ENCODE measurements around the gene TMEM164.

TMEM164 gene

GRCh38 chrX:110116066-110116980 is 113.4 kb downstream of the TMEM164 start:
- no peak for DNase-seq (ENCODE audit: low read depth, low spot score)
- H3K4me3 ChIP-seq (ENCODE audit: low read length) = no peak overlapping the region

- DNase-seq (ENCODE audit: low read depth, low spot score) = no peak
- H3K4me3 ChIP-seq (ENCODE audit: low read length) = no peak overlapping the region
These were observed 115.6 kb downstream of the TMEM164 start for GRCh38 chrX:110118530-110118929.

- no peak overlapping the region for H3K4me3 ChIP-seq (ENCODE audit: low read length)
- DNase-seq (ENCODE audit: low read depth, low spot score) = no peak
These were observed 116.6 kb downstream of the TMEM164 start for GRCh38 chrX:110119480-110119879.

DNA sequence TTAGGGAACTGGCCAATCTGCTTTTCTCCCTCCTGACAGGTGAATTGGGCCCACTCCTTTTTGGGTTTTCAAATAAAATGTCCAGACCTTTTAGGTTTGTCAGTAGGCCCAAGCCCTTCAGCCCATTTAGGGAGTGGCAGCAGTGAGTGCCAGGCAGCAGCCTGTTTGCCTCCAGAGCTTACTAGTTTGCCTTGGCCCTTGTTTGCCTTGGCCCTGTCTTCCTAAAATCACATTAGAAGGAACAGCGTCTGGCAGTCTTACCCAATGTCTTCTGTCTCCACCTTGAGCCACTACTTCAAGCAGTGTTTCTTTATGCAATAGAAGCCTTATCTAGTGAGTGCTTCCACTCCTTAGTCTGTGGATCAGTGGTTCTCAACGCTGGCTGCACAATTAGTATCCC is 117.1 kb downstream of the TMEM164 start:
- H3K4me3 ChIP-seq (ENCODE audit: low read length) = no peak overlapping the region
- no peak for DNase-seq (ENCODE audit: low read depth, low spot score)

GRCh38 chrX:110123331-110123782 is 120.4 kb downstream of the TMEM164 start:
- DNase-seq (ENCODE audit: low read depth, low spot score) = no peak
- H3K4me3 ChIP-seq (ENCODE audit: low read length) = no peak overlapping the region

DNA sequence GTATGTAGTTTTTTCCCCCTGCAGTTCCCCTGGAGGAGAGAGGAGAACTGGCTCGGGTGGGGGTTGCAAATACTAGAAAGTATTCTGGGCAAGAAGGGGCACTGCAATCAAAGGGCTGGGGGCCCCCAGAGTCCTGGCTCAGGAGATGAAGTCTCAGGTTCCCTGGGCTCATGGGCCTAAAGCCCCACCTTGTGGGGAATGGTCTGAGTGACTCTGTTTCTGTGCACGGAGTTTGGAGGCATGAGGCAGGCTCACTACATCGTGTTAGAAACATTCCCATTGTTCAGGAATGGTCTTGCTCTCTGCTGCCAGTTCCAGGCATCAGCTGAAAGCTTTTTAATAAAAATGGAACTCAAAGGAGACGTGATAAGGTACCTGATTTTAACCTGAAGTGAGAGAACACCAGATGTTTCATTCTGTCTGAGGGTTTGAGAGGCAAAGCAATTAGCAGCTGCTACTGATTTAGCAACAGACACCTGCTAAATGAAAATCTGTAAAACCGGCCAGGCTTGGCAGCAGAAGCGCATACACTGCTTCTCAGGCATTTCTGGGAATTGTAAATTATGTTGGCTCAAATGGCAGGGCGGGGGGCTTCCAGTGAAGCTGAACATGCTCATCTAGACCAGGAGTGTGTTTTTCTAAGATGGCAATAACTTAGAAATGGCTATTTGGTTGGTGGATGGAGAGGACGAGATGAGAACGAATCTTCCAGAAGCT is 122.7 kb downstream of the TMEM164 start:
- no peak overlapping the region for H3K4me3 ChIP-seq (ENCODE audit: low read length)
- DNase-seq (ENCODE audit: low read depth, low spot score) = no peak

DNA sequence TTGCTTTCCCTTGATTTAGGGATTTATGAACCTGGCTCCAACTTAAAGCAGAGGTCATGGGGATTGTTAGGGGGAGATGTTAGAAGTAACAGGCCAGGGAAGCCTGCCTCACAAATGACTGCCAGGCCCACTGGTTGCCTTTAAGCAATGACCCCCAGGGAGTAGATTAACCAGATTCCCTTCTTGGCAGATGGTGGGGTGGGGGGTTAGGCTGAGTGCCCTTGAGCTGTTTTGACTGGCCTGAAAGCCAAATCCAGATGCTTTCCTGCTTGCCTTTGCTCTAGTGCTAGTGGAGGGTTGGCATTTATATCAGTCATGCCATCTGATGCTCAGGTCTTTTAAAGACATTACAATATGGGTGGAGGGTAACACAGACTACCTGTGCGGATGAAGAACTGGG is 128.1 kb downstream of the TMEM164 start:
- no peak overlapping the region for H3K4me3 ChIP-seq (ENCODE audit: low read length)
- no peak for DNase-seq (ENCODE audit: low read depth, low spot score)

DNA sequence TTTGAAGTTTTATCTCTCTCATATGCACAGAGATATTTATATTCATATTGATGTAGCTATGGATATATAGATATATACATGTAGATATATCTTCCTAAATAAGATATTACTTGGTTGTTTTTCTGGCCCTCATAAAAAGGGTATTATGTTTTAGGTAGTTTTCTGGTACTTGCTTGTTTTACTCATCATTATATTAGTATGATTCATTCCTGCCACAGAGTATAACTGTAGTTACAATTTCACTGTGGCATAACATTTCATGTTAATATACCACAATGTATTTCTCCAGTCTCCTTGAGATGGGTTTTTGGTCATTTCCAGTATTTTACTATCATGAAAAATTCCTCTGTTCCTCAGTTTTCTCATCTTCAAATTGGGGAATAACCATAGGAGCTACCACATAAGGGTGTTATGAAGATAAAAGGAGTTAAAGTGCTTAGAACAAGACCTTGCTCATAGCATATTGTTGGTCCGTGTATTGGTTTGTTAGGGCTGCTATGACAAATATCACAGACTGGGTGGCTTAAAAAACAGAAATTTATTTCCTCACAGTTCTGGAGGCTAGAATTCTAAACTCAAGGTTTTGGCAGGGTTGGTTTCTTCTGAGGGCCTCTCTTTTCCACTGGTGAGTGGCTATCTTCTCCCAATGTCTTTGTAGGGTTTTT is 129.7 kb downstream of the TMEM164 start:
- no peak overlapping the region for H3K4me3 ChIP-seq (ENCODE audit: low read length)

DNA sequence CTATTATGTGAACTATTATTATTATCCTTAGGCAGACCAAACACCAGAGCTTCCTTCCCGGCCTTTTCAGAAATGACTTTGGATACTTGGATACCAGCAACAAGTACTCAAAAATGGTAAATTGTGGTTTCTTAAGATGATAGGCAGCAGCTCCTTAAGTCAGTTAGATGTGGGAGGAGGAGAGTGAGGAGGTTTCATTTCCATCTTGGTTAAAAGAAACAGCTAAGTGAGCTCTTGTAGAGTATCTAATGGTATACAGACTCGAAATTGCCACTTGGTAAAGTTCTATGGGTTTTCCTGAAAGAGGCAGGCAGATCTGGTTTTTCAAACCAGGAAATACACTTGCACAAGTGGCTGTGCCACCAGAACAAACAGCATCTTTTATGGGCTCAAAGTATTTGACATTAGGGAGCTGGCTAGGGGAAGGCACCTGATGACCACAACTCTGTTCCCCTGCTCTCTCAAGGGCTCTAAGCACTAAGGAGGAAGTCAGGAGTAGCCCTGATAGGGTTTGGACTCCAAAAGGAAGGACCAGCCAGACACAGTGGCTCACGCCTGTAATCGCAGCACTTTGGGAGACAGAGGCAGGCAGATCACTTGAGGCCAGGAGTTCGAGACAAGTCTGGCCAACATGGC is 130.9 kb downstream of the TMEM164 start:
- no peak for DNase-seq (ENCODE audit: low read depth, low spot score)

More for the DNA sequence above, 129.7 kb downstream of the TMEM164 start:
- no peak for DNase-seq (ENCODE audit: low read depth, low spot score)

GRCh38 chrX:110135618-110136017 is 132.7 kb downstream of the TMEM164 start:
- no peak for DNase-seq (ENCODE audit: low read depth, low spot score)
- no peak overlapping the region for H3K4me3 ChIP-seq (ENCODE audit: low read length)

More for the DNA sequence above, 130.9 kb downstream of the TMEM164 start:
- no peak overlapping the region for H3K4me3 ChIP-seq (ENCODE audit: low read length)

DNA sequence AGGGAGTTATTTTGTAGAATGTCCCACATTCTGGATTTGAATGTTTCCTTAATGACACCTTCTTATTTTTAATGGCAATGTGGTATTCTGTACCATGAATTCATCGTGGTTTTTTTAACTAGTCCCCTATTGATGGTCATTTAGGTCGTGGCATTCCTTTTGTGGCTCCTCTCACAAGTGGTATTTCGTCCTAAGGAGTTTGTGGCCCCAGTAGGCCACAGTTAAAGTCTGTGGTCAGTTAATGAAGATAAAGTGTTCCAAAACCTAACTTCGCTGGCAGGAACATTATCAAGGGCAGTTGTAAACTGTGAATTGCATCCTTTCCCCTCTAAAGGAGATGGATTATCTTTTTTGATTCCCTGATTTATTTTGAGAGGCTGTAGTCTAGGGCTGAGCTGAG is 133.2 kb downstream of the TMEM164 start:
- no peak for DNase-seq (ENCODE audit: low read depth, low spot score)
- no peak overlapping the region for H3K4me3 ChIP-seq (ENCODE audit: low read length)

DNA sequence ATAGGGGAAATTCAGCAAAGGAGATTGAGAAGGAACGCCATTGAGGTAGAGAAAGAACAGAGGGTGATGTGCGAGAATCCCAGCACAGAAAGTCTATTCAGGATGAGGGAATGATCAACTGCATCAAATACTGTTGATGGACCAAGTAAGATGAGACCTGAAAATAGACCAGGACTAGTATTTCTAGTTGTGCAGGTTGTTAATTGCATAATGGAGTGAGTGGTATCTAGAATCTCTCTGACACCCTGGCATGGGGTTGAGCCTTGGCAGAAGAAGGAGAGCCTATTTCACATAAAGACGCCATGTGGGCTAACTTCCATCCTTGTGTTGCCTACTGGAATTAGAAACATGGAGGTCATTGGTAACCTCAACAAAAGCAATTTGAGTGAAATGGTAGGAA is 135.6 kb downstream of the TMEM164 start:
- no peak overlapping the region for H3K4me3 ChIP-seq (ENCODE audit: low read length)
- DNase-seq (ENCODE audit: low read depth, low spot score) = no peak

- H3K4me3 ChIP-seq (ENCODE audit: low read length) = no peak overlapping the region
- no peak for DNase-seq (ENCODE audit: low read depth, low spot score)
These were observed 136.3 kb downstream of the TMEM164 start for GRCh38 chrX:110139172-110139571.

GRCh38 chrX:110142096-110142495 is 139.2 kb downstream of the TMEM164 start:
- H3K4me3 ChIP-seq (ENCODE audit: low read length) = no peak overlapping the region
- no peak for DNase-seq (ENCODE audit: low read depth, low spot score)

DNA sequence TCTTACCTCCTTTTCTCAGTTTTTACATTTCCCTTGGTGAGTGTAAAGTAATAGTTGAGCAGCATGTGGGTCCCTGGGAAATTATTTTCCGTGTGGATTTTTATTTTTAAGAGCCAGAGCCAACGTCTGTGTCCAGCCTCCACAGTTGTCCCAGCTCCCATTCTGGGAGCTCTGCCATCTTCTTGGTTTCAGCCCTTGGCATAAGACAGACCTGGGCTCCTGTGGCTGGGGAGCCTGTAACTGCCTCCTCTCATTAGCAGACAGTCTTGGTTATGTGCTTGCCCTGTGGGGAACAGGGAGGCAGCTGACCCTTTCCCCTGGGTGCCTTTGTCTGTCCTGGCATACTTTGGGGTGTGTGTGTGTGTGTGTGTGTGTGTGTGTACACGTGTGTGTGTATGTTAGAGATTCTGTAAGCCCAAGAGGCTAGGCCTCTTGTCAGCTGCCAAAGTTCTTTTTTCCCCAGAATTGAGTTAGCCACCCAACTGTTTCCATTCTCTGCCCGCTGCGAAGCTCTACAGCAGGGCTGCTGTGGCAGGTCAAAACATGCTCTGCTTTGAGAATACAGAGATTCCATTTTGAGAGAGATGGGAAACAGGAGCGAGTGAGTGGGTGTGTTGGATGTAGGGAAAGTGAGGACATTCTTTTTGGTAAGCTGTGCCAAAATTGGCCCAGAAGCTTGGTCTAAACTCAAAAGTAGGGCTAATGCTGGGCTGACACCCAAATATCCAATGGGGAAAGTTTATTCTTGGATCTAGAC is 140.7 kb downstream of the TMEM164 start:
- DNase-seq (ENCODE audit: low read depth, low spot score) = no peak
- no peak overlapping the region for H3K4me3 ChIP-seq (ENCODE audit: low read length)

GRCh38 chrX:110145311-110145710 is 142.4 kb downstream of the TMEM164 start:
- no peak for DNase-seq (ENCODE audit: low read depth, low spot score)
- no peak overlapping the region for H3K4me3 ChIP-seq (ENCODE audit: low read length)

GRCh38 chrX:110145854-110146253 is 142.9 kb downstream of the TMEM164 start:
- peak; percentile 19 for DNase-seq (ENCODE audit: low read depth, low spot score)
- no peak overlapping the region for H3K4me3 ChIP-seq (ENCODE audit: low read length)

DNA sequence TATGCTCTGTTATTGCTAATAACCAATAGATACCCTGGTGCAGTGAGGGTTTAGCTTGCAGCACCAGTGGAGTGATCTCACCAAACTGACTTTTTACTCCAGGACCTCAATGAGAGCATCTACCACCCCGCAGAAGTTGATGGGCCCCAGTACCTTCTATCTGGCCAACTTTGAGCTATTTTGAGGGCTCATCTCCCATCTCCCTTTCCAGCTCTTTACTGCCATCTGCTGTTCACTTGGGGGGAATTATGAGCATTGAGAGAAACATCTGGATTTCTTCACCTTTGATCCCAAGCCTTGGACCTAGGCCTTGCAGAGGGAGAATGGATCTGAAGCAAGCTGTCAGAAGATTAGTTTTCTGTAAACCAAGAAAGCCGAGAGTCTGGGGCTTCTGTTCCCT is 143.6 kb downstream of the TMEM164 start:
- no peak overlapping the region for H3K4me3 ChIP-seq (ENCODE audit: low read length)
- peak; percentile 19 for DNase-seq (ENCODE audit: low read depth, low spot score)

DNA sequence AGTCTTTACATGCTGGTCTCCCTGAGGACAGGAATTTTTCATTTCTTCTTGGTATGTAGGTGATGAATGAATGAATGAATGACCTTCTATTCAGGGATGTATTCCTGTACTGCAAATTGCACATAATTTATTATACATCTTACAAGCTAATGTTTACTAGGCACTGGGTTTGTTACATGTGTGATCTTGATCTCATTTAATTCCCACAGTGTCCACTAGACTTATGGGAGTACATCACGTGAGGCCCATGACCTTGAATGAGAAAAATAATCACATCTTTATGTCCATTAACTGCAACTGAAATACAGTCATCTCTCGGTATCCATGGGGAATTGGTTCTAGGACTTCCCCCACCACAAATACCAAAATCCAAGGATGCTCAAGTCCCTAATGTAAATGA is 150.3 kb downstream of the TMEM164 start:
- H3K4me3 ChIP-seq (ENCODE audit: low read length) = no peak overlapping the region
- DNase-seq (ENCODE audit: low read depth, low spot score) = no peak

Measured in Jurkat, Clone E6-1 (cell line).